RPMI7951 (cell line): Measurements from ENCODE around the gene SAMD8. TPM values are rescaled to one million over a fixed set of nuclear protein-coding genes. Genes with fewer than 3 reads are reported as not detected.

Experiments used
- DNase-seq: peaks from one replicate; pipeline ENCODE4 v3.0.0-alpha.2; 2012; ENCODE audit warnings: low read depth
- total RNA-seq: library from RNA; depleted of rRNA; stranded (reverse); fragments of >200 nt; shearing (Covaris generic); gene quantifications from 2 replicates; pipeline ENCODE4 v1.2.3, GENCODE V29; 2014; rRNA removed

The SAMD8 gene
- total RNA-seq, result 13.1 and 14.1 TPM in 2 replicates

- peak; percentile 92 for DNase-seq
These were observed at the start of gene SAMD8 for GRCh38 chr10:75111365-75111906. SAMD8 (plus strand) TSS chr10:75111656; CDS start chr10:75150529, 38,873 bp downstream.

GRCh38 chr10:75061709-75062505 is 49.5 kb upstream of the SAMD8 start:
- DNase-seq, result no peak

GRCh38 chr10:75062506-75063299 is 48.8 kb upstream of the SAMD8 start:
- peak; percentile 6 for DNase-seq

- no peak for DNase-seq
These were observed 47.8 kb upstream of the SAMD8 start for GRCh38 chr10:75063461-75064230.

- no peak for DNase-seq
These were observed 46.4 kb upstream of the SAMD8 start for GRCh38 chr10:75065076-75065475.

GRCh38 chr10:75066271-75066670 is 45.2 kb upstream of the SAMD8 start:
- no peak for DNase-seq

- no peak for DNase-seq
These were observed 44.2 kb upstream of the SAMD8 start for GRCh38 chr10:75067272-75067671.

GRCh38 chr10:75068523-75068922 is 42.9 kb upstream of the SAMD8 start:
- DNase-seq, result no peak

GRCh38 chr10:75070476-75070875 is 41.0 kb upstream of the SAMD8 start:
- no peak for DNase-seq

GRCh38 chr10:75070961-75071428 is 40.5 kb upstream of the SAMD8 start:
- DNase-seq, result no peak

GRCh38 chr10:75071756-75072155 is 39.7 kb upstream of the SAMD8 start:
- DNase-seq, result no peak

- no peak for DNase-seq
These were observed 38.7 kb upstream of the SAMD8 start for GRCh38 chr10:75072727-75073126.

GRCh38 chr10:75073442-75073841 is 38.0 kb upstream of the SAMD8 start:
- no peak for DNase-seq

- no peak for DNase-seq
These were observed 36.6 kb upstream of the SAMD8 start for GRCh38 chr10:75074711-75075445.

GRCh38 chr10:75076348-75076747 is 35.1 kb upstream of the SAMD8 start:
- DNase-seq, result no peak

GRCh38 chr10:75079436-75080083 is 31.9 kb upstream of the SAMD8 start:
- no peak for DNase-seq

- no peak for DNase-seq
These were observed 30.9 kb upstream of the SAMD8 start for GRCh38 chr10:75080554-75080953.

- DNase-seq, result no peak
These were observed 30.1 kb upstream of the SAMD8 start for GRCh38 chr10:75081379-75081778.

GRCh38 chr10:75083972-75084833 is 27.3 kb upstream of the SAMD8 start:
- no peak for DNase-seq
